ENCODE measurements around the gene ACP1.

ACP1 gene

DNA sequence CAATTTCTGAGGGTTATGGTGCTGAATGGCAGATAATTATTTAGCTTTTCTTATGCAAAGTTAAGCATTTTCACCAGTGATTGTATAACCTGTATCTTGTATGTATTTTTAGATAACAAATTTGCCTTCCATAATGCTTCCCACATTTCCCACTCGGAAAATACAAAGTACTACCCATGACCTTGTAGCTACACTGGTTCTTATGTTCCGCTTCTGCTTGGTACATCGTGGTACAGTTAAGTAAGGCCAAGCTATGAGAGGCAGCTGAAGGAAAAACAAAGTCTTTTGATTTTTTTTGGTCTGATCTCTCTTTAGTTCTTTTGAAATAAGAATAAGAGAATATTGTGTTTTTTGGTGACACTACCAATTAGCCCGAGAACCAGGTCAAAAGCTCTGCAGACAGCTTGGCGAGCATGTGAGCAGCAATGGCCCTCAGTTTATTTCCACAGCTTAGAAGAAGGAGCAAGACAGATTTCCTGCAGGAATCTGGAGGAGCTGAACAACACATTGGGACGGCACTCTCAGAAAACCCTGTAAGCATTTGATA is 27.7 kb upstream of the ACP1 start:
- Histone ChIP-seq H3K4me1 (ENCODE audit: control insufficient read depth, insufficient read depth, low read length) (no peaks in the 10 kb centered on the region), H3K27ac (ENCODE audit: low read length) (no peak overlapping the region), H3K36me3 (ENCODE audit: control insufficient read depth in 2 of 2, insufficient read depth in 2 of 2, low read length in 2 of 2) (peaks cover 9 to 12% of the 10 kb centered on the region in 2 donors), H3K4me3 (ENCODE audit: low read length in 2 of 2) (no peak overlapping the region), H3K9me3 (ENCODE audit: control insufficient read depth in 2 of 2, low read length in 2 of 2) (no peaks in the 10 kb centered on the region), H3K27me3 (ENCODE audit: control insufficient read depth in 1 of 2, insufficient read depth in 2 of 2, low read length in 2 of 2) (no peaks in the 10 kb centered on the region), H3K9ac (ENCODE audit: low read length in 2 of 2) (no peak overlapping the region)

GRCh38 chr2:237878-238277 is 26.9 kb upstream of the ACP1 start:
- no peak overlapping the region for H3K4me3 ChIP-seq (ENCODE audit: low read length in 2 of 2)
- H3K9me3 ChIP-seq (ENCODE audit: control insufficient read depth in 2 of 2, low read length in 2 of 2): no peaks in the 10 kb centered on the region
- H3K36me3 ChIP-seq (ENCODE audit: control insufficient read depth in 2 of 2, insufficient read depth in 2 of 2, low read length in 2 of 2): peaks cover 9 to 13% of the 10 kb centered on the region in 2 donors
- H3K4me1 ChIP-seq (ENCODE audit: control insufficient read depth, insufficient read depth, low read length): no peaks in the 10 kb centered on the region
- H3K9ac ChIP-seq (ENCODE audit: low read length in 2 of 2): no peak overlapping the region
- H3K27ac ChIP-seq (ENCODE audit: low read length): no peak overlapping the region
- H3K27me3 ChIP-seq (ENCODE audit: control insufficient read depth in 1 of 2, insufficient read depth in 2 of 2, low read length in 2 of 2): no peaks in the 10 kb centered on the region

DNA sequence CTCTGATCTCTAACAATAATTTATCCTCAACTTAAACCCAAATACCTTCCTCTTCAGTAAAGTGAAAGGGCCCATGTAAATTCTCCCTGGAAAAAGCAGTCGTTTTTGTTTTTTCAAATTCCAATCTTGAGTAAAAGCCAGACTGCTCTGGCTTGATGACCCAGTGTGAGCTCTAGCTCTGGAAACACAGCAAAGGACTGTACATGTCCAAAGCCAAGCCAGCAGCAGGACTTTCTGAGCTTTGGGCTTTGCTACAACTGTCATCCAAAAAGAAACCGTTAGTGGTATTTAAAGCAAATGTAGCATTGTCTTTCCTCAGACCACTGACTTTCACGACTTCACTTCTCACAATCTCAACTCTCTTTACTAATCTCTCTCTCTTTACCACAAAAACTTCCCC is 26.3 kb upstream of the ACP1 start:
- no peak overlapping the region for H3K4me3 ChIP-seq (ENCODE audit: low read length in 2 of 2)
- H3K9ac ChIP-seq (ENCODE audit: low read length in 2 of 2): no peak overlapping the region
- no peaks in the 10 kb centered on the region for H3K4me1 ChIP-seq (ENCODE audit: control insufficient read depth, insufficient read depth, low read length)
- H3K9me3 ChIP-seq (ENCODE audit: control insufficient read depth in 2 of 2, low read length in 2 of 2): no peaks in the 10 kb centered on the region
- no peaks in the 10 kb centered on the region for H3K27me3 ChIP-seq (ENCODE audit: control insufficient read depth in 1 of 2, insufficient read depth in 2 of 2, low read length in 2 of 2)
- H3K27ac ChIP-seq (ENCODE audit: low read length): no peak overlapping the region
- H3K36me3 ChIP-seq (ENCODE audit: control insufficient read depth in 2 of 2, insufficient read depth in 2 of 2, low read length in 2 of 2): peaks cover 13 to 16% of the 10 kb centered on the region in 2 donors

DNA sequence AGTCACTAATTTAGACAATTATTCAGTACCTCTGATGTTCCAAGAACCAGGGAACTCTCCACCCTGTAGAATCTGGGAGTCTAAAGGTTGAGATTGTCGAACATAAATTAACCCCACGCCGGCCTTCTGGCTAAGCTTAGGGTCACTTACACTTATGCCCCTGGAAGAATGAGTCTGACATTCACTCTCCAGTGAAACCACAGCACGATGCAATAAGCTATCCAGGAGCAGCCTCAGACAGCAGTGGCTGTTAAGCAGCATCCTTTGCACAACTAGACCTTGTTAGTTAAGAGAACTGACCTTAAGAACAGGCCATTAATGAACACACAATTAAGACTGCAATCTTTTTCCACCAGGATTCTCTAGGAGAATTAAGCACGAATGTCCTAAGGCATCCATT is 25.9 kb upstream of the ACP1 start:
- no peak overlapping the region for H3K4me3 ChIP-seq (ENCODE audit: low read length in 2 of 2)
- no peaks in the 10 kb centered on the region for H3K4me1 ChIP-seq (ENCODE audit: control insufficient read depth, insufficient read depth, low read length)
- no peaks in the 10 kb centered on the region for H3K27me3 ChIP-seq (ENCODE audit: control insufficient read depth in 1 of 2, insufficient read depth in 2 of 2, low read length in 2 of 2)
- H3K9ac ChIP-seq (ENCODE audit: low read length in 2 of 2): no peak overlapping the region
- no peaks in the 10 kb centered on the region for H3K9me3 ChIP-seq (ENCODE audit: control insufficient read depth in 2 of 2, low read length in 2 of 2)
- peaks cover 16 to 20% of the 10 kb centered on the region in 2 donors for H3K36me3 ChIP-seq (ENCODE audit: control insufficient read depth in 2 of 2, insufficient read depth in 2 of 2, low read length in 2 of 2)
- no peak overlapping the region for H3K27ac ChIP-seq (ENCODE audit: low read length)

GRCh38 chr2:244547-244946 is 20.2 kb upstream of the ACP1 start:
- Histone ChIP-seq H3K27me3 (ENCODE audit: control insufficient read depth in 1 of 2, insufficient read depth in 2 of 2, low read length in 2 of 2) (no peaks in the 10 kb centered on the region), H3K27ac (ENCODE audit: low read length) (no peak overlapping the region), H3K9me3 (ENCODE audit: control insufficient read depth in 2 of 2, low read length in 2 of 2) (no peaks in the 10 kb centered on the region), H3K9ac (ENCODE audit: low read length in 2 of 2) (no peak overlapping the region), H3K4me3 (ENCODE audit: low read length in 2 of 2) (no peak overlapping the region), H3K4me1 (ENCODE audit: control insufficient read depth, insufficient read depth, low read length) (no peaks in the 10 kb centered on the region), H3K36me3 (ENCODE audit: control insufficient read depth in 2 of 2, insufficient read depth in 2 of 2, low read length in 2 of 2) (peaks cover 20 to 22% of the 10 kb centered on the region in 2 donors)

- H3K9ac ChIP-seq (ENCODE audit: low read length in 2 of 2): no peak overlapping the region
- H3K4me3 ChIP-seq (ENCODE audit: low read length in 2 of 2): no peak overlapping the region
- H3K36me3 ChIP-seq (ENCODE audit: control insufficient read depth in 2 of 2, insufficient read depth in 2 of 2, low read length in 2 of 2): peaks cover 17 to 21% of the 10 kb centered on the region in 2 donors
- H3K27me3 ChIP-seq (ENCODE audit: control insufficient read depth in 1 of 2, insufficient read depth in 2 of 2, low read length in 2 of 2): no peaks in the 10 kb centered on the region
- H3K9me3 ChIP-seq (ENCODE audit: control insufficient read depth in 2 of 2, low read length in 2 of 2): no peaks in the 10 kb centered on the region
- no peaks in the 10 kb centered on the region for H3K4me1 ChIP-seq (ENCODE audit: control insufficient read depth, insufficient read depth, low read length)
- H3K27ac ChIP-seq (ENCODE audit: low read length): no peak overlapping the region
Measured at GRCh38 chr2:246489-247144, 18.1 kb upstream of the ACP1 start.

DNA sequence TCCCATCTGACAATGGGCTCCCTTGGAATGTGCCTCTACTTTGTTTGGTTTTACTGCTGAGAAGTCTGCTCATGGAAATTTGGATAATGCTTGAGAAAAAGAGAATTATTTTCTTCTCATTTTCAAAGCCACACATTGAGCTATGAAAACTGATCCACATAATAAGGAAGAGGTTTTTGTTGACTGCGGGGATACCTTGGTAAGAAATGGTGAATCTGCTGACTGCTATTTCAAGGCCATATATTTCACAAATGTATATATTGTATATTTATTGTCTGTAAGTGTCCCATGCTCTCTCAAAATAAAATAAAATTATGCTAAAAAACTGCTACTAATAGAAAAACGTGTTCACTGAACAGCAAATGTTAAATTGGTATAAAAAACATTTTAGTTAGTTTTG is 16.0 kb upstream of the ACP1 start:
- Histone ChIP-seq H3K27me3 (ENCODE audit: control insufficient read depth in 1 of 2, insufficient read depth in 2 of 2, low read length in 2 of 2) (no peaks in the 10 kb centered on the region), H3K27ac (ENCODE audit: low read length) (no peak overlapping the region), H3K9ac (ENCODE audit: low read length in 2 of 2) (no peak overlapping the region), H3K36me3 (ENCODE audit: control insufficient read depth in 2 of 2, insufficient read depth in 2 of 2, low read length in 2 of 2) (peaks cover 10 to 13% of the 10 kb centered on the region in 2 donors), H3K4me1 (ENCODE audit: control insufficient read depth, insufficient read depth, low read length) (no peaks in the 10 kb centered on the region), H3K9me3 (ENCODE audit: control insufficient read depth in 2 of 2, low read length in 2 of 2) (no peaks in the 10 kb centered on the region), H3K4me3 (ENCODE audit: low read length in 2 of 2) (no peak overlapping the region)

- Histone ChIP-seq H3K27me3 (ENCODE audit: control insufficient read depth in 1 of 2, insufficient read depth in 2 of 2, low read length in 2 of 2) (no peaks in the 10 kb centered on the region), H3K36me3 (ENCODE audit: control insufficient read depth in 2 of 2, insufficient read depth in 2 of 2, low read length in 2 of 2) (peaks cover 9 to 10% of the 10 kb centered on the region in 2 donors), H3K9ac (ENCODE audit: low read length in 2 of 2) (no peak overlapping the region), H3K9me3 (ENCODE audit: control insufficient read depth in 2 of 2, low read length in 2 of 2) (no peaks in the 10 kb centered on the region), H3K27ac (ENCODE audit: low read length) (no peak overlapping the region), H3K4me1 (ENCODE audit: control insufficient read depth, insufficient read depth, low read length) (no peaks in the 10 kb centered on the region), H3K4me3 (ENCODE audit: low read length in 2 of 2) (no peak overlapping the region)
Measured at GRCh38 chr2:249538-250042, 15.2 kb upstream of the ACP1 start.

GRCh38 chr2:252001-252602 is 12.6 kb upstream of the ACP1 start:
- Histone ChIP-seq H3K27me3 (ENCODE audit: control insufficient read depth in 1 of 2, insufficient read depth in 2 of 2, low read length in 2 of 2) (no peaks in the 10 kb centered on the region), H3K9ac (ENCODE audit: low read length in 2 of 2) (no peak overlapping the region), H3K36me3 (ENCODE audit: control insufficient read depth in 2 of 2, insufficient read depth in 2 of 2, low read length in 2 of 2) (peaks cover 4 to 6% of the 10 kb centered on the region in 2 donors), H3K9me3 (ENCODE audit: control insufficient read depth in 2 of 2, low read length in 2 of 2) (no peaks in the 10 kb centered on the region), H3K4me3 (ENCODE audit: low read length in 2 of 2) (no peak overlapping the region), H3K27ac (ENCODE audit: low read length) (no peak overlapping the region), H3K4me1 (ENCODE audit: control insufficient read depth, insufficient read depth, low read length) (no peaks in the 10 kb centered on the region)

- peaks cover 0 to 6% of the 10 kb centered on the region in 2 donors for H3K36me3 ChIP-seq (ENCODE audit: control insufficient read depth in 2 of 2, insufficient read depth in 2 of 2, low read length in 2 of 2)
- H3K27ac ChIP-seq (ENCODE audit: low read length): no peak overlapping the region
- H3K9ac ChIP-seq (ENCODE audit: low read length in 2 of 2): no peak overlapping the region
- no peaks in the 10 kb centered on the region for H3K27me3 ChIP-seq (ENCODE audit: control insufficient read depth in 1 of 2, insufficient read depth in 2 of 2, low read length in 2 of 2)
- no peaks in the 10 kb centered on the region for H3K4me1 ChIP-seq (ENCODE audit: control insufficient read depth, insufficient read depth, low read length)
- no peak overlapping the region for H3K4me3 ChIP-seq (ENCODE audit: low read length in 2 of 2)
- H3K9me3 ChIP-seq (ENCODE audit: control insufficient read depth in 2 of 2, low read length in 2 of 2): no peaks in the 10 kb centered on the region
Measured at GRCh38 chr2:253202-253638, 11.5 kb upstream of the ACP1 start.

DNA sequence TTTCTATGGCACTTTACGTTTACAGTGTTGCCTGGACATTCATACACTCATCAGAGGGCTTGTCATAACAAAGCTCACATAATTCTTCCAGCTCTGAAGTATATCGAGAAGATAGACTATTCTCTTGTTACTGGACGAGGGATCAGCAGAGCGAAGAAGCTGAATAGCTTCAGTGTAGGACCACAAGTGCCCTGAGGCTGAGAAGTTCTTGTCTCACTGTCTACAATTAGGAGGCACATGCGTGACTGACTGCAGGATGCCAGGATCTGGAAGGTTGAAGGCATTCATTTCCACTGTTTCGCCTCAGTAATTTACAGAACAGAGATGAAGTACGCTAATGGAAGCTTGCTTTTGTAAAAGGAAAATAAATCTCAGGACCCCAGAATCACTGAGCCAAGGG is 10.5 kb upstream of the ACP1 start:
- Histone ChIP-seq H3K36me3 (ENCODE audit: control insufficient read depth in 2 of 2, insufficient read depth in 2 of 2, low read length in 2 of 2) (peaks cover 0 to 7% of the 10 kb centered on the region in 2 donors), H3K27me3 (ENCODE audit: control insufficient read depth in 1 of 2, insufficient read depth in 2 of 2, low read length in 2 of 2) (no peaks in the 10 kb centered on the region), H3K4me3 (ENCODE audit: low read length in 2 of 2) (no peak overlapping the region), H3K4me1 (ENCODE audit: control insufficient read depth, insufficient read depth, low read length) (no peaks in the 10 kb centered on the region), H3K9ac (ENCODE audit: low read length in 2 of 2) (no peak overlapping the region), H3K9me3 (ENCODE audit: control insufficient read depth in 2 of 2, low read length in 2 of 2) (no peaks in the 10 kb centered on the region), H3K27ac (ENCODE audit: low read length) (no peak overlapping the region)

All from stomach smooth muscle (tissue), 2 donors.